Measurements from ENCODE around the gene DOK4.
"Not testable (repeated sequence)": the region's sequence is repeated elsewhere in the genome, so short reads cannot be mapped to it uniquely, and the experiment has no call there.

DOK4 gene

GRCh38 chr16:57452021-57452420 is 34.3 kb downstream of the DOK4 start:
- TF ChIP-seq CTCF (IDR thresholded peaks at IDR 0.05; ENCODE audit: low read depth, low read length), result no peak
- DNase-seq (ENCODE audit: extremely low read depth, low read depth), result no peak

DNA sequence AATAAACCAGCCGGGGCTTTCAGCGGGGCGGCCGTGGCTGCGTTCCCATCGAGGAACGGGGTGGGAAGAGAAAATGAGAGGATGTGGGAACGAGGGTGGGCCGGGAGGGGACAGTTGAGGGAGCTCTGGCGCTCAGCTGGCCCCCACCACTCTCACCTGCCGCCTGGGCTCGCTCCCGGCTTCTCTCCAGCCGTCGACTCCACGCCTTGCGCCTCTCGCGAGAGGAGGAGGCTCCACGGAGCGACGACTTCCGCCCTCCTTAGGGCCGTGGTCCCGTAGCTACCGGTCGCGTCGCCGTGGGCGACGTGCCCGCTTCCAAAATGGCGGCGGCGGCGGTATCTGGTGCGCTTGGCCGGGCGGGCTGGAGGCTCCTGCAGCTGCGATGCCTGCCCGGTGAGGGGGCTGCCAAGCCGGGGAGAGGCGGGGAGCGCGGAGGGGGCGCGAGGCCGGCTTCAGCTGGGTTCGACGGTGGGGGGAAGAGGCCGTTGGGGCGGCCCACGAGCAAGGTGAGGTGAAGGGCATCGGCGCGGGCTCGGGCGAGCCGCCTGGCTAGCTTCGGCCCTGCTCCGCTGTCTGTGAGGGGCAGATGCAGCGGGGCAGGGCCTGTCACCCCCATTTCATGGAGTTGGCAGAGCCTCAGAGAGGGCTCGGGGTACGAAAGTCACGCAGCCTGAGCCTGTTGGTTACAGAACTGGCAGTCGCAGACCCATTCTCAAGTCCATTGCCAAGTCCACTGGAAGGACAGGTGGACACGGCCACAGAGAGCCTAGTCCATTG is 38.9 kb downstream of the DOK4 start, which contains the start of the genes CIAPIN1 and COQ9:
Gene CIAPIN1, minus strand, starts transcription at position 200 of the 777 bp plus-strand sequence. CDS start 6,457 bp downstream, outside the sequence.
Gene COQ9, plus strand, starts transcription at position 294 of the 777 bp plus-strand sequence. Its CDS starts 27 bp downstream, at position 321.
- peak; percentile 81 for DNase-seq (ENCODE audit: extremely low read depth, low read depth)
- TF ChIP-seq CTCF (IDR thresholded peaks at IDR 0.05; ENCODE audit: low read depth, low read length), result no peak

- no peak for DNase-seq (ENCODE audit: extremely low read depth, low read depth)
- TF ChIP-seq CTCF (IDR thresholded peaks at IDR 0.05; ENCODE audit: low read depth, low read length), result no peak
Measured at GRCh38 chr16:57446531-57447185, 39.6 kb downstream of the DOK4 start.

- no peak for DNase-seq (ENCODE audit: extremely low read depth, low read depth)
- TF ChIP-seq CTCF (IDR thresholded peaks at IDR 0.05; ENCODE audit: low read depth, low read length), result no peak
Measured at GRCh38 chr16:57445510-57445909, 40.8 kb downstream of the DOK4 start.

- no peak for DNase-seq (ENCODE audit: extremely low read depth, low read depth)
Measured at GRCh38 chr16:57444711-57445110, 41.6 kb downstream of the DOK4 start.

DNA sequence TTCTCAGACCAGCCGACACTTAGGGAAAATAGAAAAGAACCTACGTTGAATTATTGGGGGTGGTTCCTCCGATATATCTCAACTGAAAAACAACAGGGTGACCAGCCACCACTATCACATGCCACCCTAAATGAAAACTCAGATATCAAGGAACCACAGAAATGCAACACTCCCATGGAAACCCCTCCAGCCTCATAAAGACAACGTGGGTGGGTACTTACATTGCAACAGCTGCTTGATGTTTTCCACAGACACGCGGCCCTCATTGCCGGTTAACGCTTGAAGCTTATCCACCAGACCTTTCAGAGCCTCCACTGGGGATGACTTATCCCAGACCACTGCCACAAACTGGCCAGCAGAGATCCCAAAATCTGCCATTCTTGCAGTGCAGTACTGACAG is 45.7 kb downstream of the DOK4 start:
- DNase-seq (ENCODE audit: extremely low read depth, low read depth), result not testable (repeated sequence)

More at GRCh38 chr16:57444711-57445110, 41.6 kb downstream of the DOK4 start:
- TF ChIP-seq CTCF (IDR thresholded peaks at IDR 0.05; ENCODE audit: low read depth, low read length), result no peak

- DNase-seq (ENCODE audit: extremely low read depth, low read depth), result not testable (repeated sequence)
Measured at GRCh38 chr16:57439947-57440346, 46.3 kb downstream of the DOK4 start.

DNA sequence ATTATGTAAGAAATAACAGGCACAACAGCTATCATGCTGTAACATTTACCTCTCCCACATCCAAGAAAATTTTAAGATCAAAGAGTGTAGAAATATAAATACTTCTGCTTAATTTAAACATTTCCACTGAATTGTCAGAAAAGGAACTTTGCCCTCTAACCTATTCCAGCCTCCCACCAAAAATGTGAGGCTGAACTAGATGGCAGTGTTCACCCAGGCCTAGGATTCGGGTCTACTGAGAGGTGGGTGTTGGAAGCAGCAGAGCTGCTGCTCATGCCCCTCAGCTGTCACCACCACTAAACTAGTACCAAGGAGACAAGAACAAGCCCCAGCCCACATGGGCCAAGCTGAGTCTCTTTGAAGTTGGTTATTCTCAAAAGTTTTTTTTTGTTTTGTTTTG is 50.5 kb downstream of the DOK4 start:
- TF ChIP-seq CTCF (IDR thresholded peaks at IDR 0.05; ENCODE audit: low read depth, low read length), result no peak

More for the DNA sequence above, 50.5 kb downstream of the DOK4 start:
- DNase-seq (ENCODE audit: extremely low read depth, low read depth), result no peak

All from AG09319 (cell line).